IPS-18c (cell line): ENCODE results near the gene PCSK4.

Experiments used
- H3K4me3 ChIP-seq: 2 replicates; pipeline ENCODE4 v1.7.0; 2013; ENCODE audit warnings: low read depth, mild to moderate bottlenecking, low read length, moderate library complexity; ENCODE audit not compliant: insufficient read depth
- H3K9me3 ChIP-seq: one replicate; pipeline ENCODE4 v1.6.1; 2013; ENCODE audit warnings: mild to moderate bottlenecking, low read length, moderate library complexity; ENCODE audit not compliant: control insufficient read depth, insufficient read depth

Gene PCSK4

DNA sequence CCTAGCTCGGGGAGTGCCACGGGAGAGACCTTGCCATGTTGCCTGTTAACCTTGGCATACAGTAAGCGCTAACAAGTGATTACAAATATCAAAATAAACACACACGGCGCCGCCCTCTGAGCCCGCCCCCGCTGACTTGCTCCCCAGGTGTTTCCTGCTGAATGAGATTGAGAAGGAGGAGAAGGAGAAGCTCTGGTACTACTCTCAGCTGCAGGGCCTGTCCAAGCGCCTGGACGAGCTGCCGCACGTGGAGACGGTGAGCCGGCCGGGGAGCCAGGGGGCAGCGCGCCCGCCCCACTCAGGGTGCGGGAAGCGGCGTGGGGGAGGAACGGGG, 35.2 kb downstream of the PCSK4 start:
- H3K9me3 ChIP-seq, result peaks cover 2% of the 10 kb centered on the region
- peak overlapping the region; percentile 20; the same call in 1 of the 2 replicates for H3K4me3 ChIP-seq

DNA sequence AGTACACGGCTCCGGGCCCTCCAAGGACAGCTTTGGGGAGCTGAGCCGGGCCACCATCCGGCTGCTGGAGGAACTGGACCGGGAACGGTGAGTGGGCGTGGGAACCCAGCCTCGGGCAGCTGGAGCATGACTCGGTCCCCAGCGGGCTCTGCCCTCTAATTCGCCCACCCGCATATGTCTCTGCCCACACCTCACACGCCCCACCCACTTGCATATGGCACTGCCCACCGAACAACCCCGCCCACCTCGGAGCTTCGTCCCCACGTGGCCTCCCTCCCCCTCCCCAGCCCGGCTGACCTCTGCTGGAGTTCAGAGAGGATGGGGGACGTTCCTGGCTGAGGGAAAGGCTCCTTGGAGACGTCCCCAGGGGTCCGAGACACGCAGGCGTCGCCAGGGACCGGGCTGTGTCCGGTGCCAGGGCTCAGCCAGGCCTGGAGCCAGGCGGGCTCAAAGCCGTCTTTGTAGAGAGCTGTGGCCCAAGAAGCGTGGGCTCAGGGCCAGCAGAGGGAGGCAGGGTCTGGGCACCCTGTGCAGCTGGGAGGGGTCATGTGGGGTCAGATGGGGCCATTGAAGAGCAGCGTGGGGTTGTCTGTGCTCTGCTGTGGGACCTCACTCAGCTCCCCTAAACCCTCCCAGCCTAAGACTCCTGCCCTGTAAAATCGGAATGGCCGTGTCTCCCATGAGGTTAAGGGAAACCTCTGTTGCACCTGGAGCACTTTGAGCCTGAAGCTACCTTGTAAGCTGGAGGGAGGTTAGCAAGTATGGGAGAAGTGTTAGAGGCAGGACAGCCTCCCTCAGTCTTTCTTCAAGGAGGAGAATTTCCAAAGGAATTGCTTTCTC, 36.4 kb downstream of the PCSK4 start:
- no peak overlapping the region for H3K4me3 ChIP-seq
- H3K9me3 ChIP-seq, result peaks cover 2% of the 10 kb centered on the region

DNA sequence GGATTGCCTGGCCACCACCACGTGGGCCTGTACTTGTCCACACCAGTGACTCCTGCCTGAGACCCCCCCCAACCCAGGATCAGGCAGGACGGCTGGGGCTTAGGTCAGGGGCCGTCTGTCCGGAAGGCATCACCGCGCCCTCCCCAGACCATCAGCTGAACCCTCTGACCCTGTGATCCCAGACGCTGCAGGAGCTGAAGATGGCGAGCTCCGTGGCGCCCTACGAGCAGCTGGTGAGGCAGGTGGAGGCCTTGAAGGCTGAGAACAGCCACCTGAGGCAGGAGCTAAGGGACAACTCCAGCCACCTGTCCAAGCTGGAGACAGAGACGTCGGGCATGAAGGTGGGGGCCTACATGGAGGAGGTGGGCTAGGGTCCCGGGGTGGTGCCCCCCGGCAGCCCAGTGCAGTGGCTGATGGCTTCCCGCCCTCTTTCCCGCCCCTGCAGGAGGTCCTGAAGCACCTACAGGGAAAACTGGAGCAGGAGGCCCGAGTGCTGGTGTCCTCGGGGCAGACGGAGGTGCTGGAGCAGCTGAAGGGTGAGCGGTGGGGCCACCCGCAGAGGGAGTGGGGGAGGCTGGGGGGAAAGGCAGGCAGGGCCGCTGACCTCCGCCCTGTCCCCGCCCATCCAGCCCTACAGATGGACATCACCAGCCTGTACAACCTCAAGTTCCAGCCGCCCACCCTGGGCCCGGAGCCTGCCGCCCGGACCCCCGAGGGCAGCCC, 37.2 kb downstream of the PCSK4 start:
- H3K4me3 ChIP-seq, result no peak overlapping the region
- peaks cover 2% of the 10 kb centered on the region for H3K9me3 ChIP-seq

DNA sequence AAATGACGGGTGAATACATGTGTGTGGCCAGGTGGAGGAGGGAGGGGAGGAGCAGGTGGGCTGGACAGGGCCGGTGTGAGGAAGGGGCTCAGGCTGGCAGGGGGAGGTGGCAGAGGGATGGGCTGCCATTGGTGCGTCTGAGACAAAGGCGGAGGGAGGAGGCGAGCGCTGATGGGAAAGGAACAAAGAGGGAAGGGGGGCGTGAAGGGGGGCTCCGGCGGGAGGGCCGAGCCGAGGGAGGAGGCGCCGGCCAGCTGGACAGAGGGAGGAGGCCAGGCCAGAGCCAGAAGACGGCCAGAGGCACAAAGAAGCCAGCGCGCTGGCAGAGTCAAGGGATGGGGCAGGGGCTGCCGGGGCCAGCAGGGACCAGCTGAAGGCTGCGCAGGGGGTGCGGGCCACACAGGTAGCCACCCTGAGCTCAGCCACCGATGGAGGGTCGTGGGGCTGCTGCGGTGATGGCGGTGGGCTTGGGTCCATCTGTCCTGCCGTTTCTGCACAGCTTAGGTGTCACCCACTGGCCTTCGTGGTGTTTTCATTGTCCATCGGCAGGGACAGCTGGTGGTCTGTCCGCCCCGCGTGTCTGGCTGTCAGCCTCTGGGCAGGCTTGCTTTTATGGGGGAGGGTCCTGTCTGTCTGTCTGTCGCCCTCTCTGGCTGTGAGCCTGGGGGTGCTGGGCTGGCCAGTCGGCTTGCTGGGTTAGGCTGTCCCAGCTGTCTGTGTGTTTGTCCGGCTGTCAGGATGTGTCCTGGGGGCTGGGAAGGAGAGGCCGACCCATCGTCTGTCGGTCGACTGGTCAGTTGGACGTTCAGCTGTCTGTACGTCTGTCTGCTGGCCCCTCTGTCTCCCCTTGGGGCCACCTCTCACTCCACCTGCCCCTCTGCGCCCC, 38.0 kb downstream of the PCSK4 start:
- Histone ChIP-seq H3K9me3 (peaks cover 2% of the 10 kb centered on the region), H3K4me3 (no peak overlapping the region)

DNA sequence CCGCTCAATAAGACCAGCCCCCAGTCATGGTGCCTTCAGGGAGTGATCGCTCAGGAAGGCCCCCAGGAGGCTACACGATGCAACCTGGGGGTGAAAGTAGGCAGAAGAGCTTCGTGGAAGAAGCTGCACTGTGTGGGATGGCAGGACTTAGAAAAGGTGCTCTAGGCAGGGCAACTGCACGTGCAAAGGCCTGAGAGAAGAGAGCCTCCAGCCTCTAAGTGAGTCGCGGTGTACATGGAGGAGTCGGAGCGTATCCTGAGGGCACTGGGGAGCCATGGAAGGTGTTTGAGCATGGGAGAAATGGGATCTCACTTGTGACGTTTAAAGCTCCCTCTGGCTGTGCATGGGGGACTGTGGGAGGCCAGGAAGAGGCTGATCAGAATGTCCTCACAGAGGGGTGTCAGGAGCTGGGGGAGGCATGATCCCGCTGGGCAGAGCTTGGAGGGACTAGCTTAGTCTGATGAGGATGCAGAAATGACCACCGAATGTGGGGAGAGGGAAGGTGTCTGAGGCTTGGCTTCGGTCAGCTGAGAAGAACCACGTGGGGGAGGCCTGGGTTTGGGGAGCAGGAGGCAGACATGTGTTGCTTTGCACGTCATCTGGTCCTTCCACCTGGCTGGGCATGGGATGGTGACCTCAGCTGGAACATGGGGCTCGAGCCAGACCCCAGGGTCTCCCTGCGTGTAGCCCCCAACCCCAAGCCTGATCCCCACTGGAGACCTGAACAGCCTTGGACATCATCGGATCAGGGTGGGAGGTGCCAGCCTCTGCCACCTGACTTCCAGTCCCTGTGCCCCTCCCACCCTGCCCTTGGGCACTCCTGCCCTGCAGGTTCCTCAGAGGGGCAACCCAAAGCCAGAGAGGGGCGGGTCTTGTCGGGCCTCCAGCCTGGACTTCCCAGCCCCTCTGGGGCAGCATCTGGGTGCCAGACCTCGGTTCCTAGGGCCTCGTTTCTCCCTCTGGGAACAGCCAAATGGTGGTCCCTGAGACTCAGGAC, 39.1 kb downstream of the PCSK4 start:
- peaks cover 2% of the 10 kb centered on the region for H3K9me3 ChIP-seq
- no peak overlapping the region for H3K4me3 ChIP-seq

DNA sequence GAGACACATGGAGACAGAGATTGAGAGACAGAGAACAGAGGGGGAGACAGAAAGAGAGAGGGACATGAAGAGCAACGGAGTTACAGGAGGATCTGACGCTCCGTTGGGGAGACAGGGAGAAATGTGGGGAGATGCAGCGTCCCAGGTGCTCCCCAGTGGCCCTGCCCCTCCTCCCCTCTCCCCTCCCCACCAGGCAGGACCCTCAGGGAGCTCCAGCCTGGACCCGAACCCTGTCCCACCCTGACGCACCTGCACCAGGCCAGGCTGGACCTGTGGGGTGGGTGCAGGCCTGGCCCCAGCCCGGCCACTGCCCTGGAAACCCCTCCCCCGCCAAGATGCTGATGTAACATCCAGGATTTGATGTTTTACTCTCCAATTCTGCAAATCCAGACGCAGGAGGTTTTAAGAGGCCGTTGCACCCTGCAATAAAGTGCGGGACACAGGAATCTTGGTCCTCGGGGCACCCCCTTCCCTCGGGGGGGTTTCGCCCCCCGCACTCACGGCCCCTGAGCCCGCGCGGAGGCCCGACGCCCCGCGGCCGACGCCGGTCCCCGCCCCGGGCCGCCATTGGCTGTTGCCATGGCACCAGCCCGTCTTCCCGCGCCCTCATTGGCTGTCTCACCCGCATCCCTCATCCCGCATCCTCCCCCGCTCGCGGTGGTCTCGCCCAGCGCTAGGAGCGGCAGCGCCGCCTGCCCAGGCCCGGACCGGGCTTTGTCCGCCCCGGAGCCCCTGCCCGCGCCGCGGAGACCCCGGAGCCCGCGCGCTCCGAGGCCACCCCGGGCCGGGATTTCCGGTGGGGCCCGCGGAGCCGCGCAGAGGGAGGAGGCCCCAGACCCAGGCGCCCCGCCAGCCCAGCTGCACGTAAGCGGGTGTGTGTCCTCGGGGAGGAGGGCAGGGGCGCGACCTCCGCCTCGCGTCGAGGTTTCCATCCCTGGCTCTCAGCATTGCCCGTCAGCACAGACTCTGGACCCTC, 40.4 kb downstream of the PCSK4 start, which contains the start of gene APC2:
APC2 (plus strand) TSS at position 655 of the 976 bp plus-strand sequence. CDS start 2,881 bp downstream, outside the sequence.
- peaks cover 2% of the 10 kb centered on the region for H3K9me3 ChIP-seq
- H3K4me3 ChIP-seq, result no peak within 1 kb of the TSS; the same call in 1 of the 2 replicates

DNA sequence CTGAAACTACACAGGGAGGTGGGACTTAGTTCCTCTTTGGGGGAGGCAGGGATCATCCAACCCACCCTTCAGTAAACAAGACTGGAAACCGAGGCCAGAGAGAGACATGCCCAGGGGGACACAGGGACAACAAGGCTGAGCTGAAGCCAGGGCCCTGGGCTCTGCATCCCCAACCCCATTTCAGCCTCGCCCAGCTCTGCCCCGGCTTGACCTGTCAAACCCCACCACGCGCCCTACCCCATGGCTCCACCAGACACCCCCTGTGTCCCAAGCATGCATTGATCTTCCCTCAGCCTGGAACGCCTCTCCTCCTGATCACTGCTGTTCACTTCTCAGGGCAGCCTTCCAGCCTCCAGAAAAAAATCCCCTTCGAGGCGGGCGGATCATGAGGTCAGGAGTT, 42.2 kb downstream of the PCSK4 start:
- peaks cover 2% of the 10 kb centered on the region for H3K9me3 ChIP-seq
- no peak overlapping the region for H3K4me3 ChIP-seq

DNA sequence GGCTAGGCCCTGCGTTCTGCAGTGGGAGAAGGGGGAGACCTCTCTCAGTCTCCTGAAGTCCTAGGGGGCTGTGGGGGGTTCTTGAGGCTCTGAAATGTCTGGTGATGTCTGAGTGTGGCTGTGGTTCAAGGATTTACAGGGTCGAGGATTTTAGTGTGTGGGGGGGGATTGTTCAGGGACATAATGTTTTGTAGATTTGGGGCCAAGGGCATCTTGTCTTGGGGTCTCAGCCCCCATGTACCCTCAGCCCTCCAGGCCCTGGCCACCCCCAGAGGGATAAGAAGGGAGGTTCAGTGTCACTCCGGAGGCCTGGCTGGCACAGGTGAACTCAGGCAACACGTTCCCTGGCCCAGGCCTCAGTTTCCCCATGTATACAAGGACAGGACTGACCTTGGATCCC, 42.6 kb downstream of the PCSK4 start:
- no peak overlapping the region for H3K4me3 ChIP-seq
- H3K9me3 ChIP-seq, result peaks cover 2% of the 10 kb centered on the region

DNA sequence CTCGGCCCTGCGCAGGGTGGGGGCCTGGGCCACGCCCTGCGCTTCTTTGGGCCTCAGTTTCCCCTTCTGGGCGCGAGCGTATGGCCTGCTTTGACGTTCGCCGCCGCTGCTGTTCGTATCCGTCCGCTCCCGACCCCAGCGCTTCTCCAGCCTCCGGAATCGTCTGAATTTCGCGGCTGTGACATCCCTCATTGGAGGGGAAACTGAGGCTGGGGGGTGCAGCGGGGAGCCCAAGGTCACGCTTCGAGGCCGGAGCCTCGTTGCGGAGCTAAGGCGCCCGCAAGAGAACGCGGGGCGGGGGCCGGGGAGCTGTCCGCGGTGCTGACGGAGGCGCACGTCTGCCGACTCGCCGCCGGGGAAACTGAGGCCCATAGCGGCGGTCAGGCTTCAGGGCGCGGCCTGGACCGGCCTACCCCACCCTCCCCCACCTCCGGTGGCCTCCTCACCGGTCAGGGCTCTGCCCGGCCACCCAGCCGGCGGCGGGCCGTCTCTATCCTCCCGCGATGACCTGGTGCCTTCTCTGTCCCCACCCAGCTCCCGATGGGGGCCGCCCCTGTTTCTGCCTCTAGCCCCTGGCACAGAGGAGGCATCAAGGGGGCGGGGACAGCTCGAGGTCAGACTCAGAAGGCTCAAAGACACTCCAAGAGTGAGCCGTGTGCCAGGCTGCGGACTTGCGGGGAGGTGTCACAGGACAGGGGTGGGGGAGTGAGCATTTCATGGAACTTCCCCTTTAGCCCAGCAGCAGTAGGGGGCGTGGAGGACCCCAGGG, 43.3 kb downstream of the PCSK4 start:
- peak overlapping the region; percentile 52; the same call in 1 of the 2 replicates for H3K4me3 ChIP-seq
- peaks cover 2% of the 10 kb centered on the region for H3K9me3 ChIP-seq

DNA sequence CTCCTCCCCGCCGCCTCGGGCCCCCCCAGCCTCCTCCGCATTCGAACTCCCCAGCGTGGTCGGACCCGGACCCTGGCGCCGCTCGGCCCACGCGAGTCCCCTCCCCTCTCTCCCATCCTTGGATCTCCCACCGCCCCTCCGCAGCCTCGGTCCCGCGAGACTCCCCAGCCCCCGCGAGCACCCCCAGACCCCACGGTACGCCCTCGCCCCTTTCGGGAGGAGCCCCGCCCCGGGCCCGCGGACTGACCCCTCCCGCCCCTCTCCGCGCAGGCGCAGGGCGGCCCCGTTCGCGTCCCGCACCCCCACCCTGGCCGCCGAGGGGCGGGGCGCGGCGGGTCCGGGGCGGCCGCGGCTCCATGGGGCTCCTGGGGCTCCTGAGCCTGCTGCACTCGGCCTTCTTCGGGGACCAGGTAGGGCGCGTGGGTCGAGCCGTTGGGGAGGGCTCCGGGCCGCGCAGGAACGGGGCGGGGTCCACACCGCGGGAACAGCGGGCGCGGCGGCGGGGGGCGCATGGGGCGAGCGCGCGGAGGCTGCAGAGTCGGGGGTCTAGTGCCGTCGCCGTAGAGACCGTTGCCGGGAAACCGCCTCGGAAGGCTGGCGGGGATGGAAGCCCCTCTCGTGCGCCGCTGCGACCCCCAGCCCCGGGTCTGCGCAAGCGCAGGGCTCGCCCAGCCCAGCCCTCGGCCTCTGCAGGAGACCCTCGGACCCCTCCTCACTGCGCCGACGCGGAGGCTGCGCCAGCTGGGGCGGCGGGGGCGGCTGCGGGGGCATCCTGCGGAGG, 44.0 kb downstream of the PCSK4 start:
- Histone ChIP-seq H3K9me3 (peaks cover 2% of the 10 kb centered on the region), H3K4me3 (peak overlapping the region; percentile 52)

DNA sequence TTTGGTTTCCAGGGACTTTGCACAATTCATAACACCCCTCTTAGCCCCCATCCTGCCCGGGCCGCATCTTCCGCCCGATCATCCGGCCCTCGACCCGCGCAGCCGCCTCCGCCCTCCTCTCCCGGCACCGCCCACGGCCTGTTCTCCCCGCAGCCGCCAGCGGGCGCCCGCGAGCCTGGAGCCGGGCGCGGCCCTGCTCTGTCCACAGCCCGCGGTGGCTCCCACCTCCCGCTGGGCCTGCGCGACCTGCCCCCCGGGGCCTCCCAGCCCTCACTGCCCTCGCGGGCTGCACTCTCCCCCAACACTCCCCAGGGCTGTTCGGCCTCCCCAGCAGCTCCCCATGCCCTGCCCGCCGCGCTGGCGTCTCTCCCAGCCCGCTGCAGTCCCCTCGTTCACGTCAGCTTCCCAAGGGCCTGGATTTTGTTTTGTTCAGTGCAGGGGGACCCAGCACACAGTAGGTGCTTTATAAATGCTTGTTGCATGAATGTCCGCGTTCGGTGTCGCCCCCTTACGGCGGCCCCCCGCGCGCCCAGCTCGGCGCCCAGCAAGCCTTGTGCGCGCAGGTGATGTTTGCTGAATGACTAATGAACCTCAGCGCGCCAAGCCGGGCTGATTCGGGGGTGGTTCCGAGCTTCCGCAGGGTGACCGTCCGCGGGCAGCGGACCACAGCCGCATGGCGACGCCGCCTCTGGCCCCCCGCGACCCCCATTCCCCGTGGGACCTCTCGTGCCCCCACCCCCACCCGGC, 44.8 kb downstream of the PCSK4 start:
- peaks cover 2% of the 10 kb centered on the region for H3K9me3 ChIP-seq
- H3K4me3 ChIP-seq, result peak overlapping the region; percentile 53

DNA sequence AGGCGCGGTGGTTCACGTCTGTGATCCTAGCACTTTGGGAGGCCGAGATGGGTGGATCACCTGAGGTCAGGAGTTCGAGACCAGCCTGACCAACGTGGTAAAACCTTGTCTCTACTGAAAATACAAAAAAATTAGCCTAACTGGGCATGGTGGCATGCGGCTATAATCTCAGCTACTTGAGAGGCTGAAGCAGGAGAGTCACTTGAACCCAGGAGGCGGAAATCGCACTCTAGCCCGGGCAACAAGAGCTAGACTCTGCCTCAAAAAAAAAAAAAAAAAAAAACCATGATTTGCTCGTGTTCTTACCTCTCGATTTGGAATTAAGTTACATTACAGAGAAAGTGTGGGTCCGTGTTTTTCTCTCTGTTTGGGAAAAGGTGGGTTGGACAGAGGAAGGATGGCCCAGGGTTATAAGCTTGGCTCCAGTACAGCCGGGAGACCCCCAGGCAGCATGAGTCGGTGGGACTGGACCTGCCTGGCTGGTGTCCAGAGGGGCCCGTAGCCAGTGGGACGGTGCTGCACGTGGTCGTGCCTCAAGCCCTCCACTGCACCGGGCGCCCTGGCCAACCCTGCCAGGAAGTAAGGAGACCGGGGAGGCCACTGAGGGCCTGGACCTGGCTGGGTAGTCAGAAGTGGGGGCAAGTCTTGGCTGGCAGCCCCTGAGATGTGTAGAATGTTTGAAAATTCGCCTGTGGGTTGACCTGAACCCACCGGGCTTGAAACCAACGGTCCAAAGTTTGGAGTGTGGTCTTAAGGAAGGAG, 48.3 kb downstream of the PCSK4 start:
- H3K9me3 ChIP-seq, result peaks cover 2% of the 10 kb centered on the region
- H3K4me3 ChIP-seq, result no peak overlapping the region

DNA sequence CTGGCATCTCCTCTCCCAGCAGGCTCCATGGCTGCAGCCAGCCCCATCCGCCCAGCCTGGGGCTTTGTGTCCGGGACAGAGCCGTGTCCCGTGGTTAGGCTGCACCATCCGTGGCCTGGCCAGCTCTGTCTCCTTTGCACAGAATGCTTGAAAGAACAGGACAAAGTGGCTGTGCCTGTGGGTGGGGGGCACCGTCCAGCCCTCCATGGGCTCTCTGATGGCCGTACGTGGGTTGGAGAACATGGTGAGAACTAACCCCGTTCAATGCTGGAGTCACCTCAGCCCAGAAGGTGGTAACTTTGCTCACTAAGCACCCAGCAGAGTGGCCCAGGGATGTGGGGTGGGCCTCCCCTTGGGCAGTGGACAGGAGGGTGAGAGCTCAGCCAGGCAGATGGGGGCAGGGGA, 49.1 kb downstream of the PCSK4 start:
- Histone ChIP-seq H3K9me3 (peaks cover 2% of the 10 kb centered on the region), H3K4me3 (no peak overlapping the region)
